ENCODE data around the gene WBP2NL. TPM values are rescaled to one million over a fixed set of nuclear protein-coding genes. Genes with fewer than 3 reads are reported as not detected.

WBP2NL gene
- total and polyA plus RNA-seq, 2 of the 8 experiments (the other 6 are each of a cell fraction or from before 2014, with no cell fraction given), result not detected

GRCh38 chr22:41996826-41997225 is 1.8 kb upstream of the WBP2NL start:
- Histone ChIP-seq H3K23ac (ENCODE audit: insufficient read length) (no peak overlapping the region), H2BK5ac (ENCODE audit: low read depth, low read length) (no peak overlapping the region), H2BK120ac (replicated peaks; ENCODE audit: low read depth, low read length) (no peak overlapping the region), H2AK5ac (ENCODE audit: low read depth, low read length) (no peak overlapping the region), H3K4me3 (ENCODE audit: extremely low read depth in 1 of 4, insufficient read depth in 2 of 4, low read depth in 3 of 4, low read length in 4 of 4) (no peak overlapping the region), H3K27ac (ENCODE audit: low read depth, low read length) (no peak overlapping the region), H2BK15ac (ENCODE audit: low read length) (no peak overlapping the region), H3K79me1 (ENCODE audit: low read depth, low read length) (no peaks in the 10 kb centered on the region), H3K9me3 (ENCODE audit: insufficient read depth in 2 of 2, low read depth in 1 of 2, low read length in 1 of 2) (peaks cover 0 to 4% of the 10 kb centered on the region in 2 experiments; a peak in 1 of 4 replicates), H4K20me1 (replicated peaks in 1 of 2; ENCODE audit: control insufficient read depth in 1 of 2, insufficient read depth in 2 of 2, low read length in 2 of 2) (no peaks in the 10 kb centered on the region), H4K8ac (ENCODE audit: extremely low read depth, insufficient read depth, low read length) (no peak overlapping the region; the same call in 1 of the 2 replicates), H2AFZ (ENCODE audit: low read length) (no peak overlapping the region), H3K23me2 (ENCODE audit: low read depth, low read length) (no peaks in the 10 kb centered on the region), H4K91ac (replicated peaks; ENCODE audit: insufficient read length, low read length) (no peak overlapping the region), H3K14ac (ENCODE audit: insufficient read length) (no peak overlapping the region), H2BK20ac (ENCODE audit: low read length) (no peak overlapping the region), H3K9ac (replicated peaks in 1 of 4; ENCODE audit: extremely low read depth in 1 of 4, low read depth in 3 of 4, low read length in 3 of 4) (no peak overlapping the region), H3K18ac (ENCODE audit: extremely low read depth, low read length) (no peak overlapping the region), H3K4ac (replicated peaks; ENCODE audit: insufficient read length, low read depth, low read length) (no peak overlapping the region), H3K79me2 (ENCODE audit: control insufficient read depth in 1 of 2, insufficient read depth in 2 of 2, low read length in 2 of 2) (no peaks in the 10 kb centered on the region), H3K56ac (replicated peaks; ENCODE audit: insufficient read length, low read depth, low read length) (no peak overlapping the region), H3K4me2 (ENCODE audit: insufficient read depth in 1 of 2, low read depth in 2 of 2, low read length in 2 of 2) (no peak overlapping the region), H3K36me3 (ENCODE audit: control insufficient read depth in 2 of 4, insufficient read depth in 4 of 4, low read length in 3 of 4) (peaks cover 6 to 34% (median 23%) of the 10 kb centered on the region in 4 experiments; a peak in 5 of 8 replicates), H3K27me3 (replicated peaks in 1 of 4; ENCODE audit: control insufficient read depth in 3 of 4, extremely low read depth in 1 of 4, insufficient read depth in 3 of 4, low read length in 3 of 4) (no peaks in the 10 kb centered on the region; a peak in 1 of 7 replicates), H2BK12ac (ENCODE audit: low read depth, low read length) (no peak overlapping the region), H3K4me1 (replicated peaks in 1 of 4; ENCODE audit: control insufficient read depth in 3 of 4, insufficient read depth in 4 of 4, low read length in 3 of 4) (0 out of 7 replicates have a peak, but pooled peaks cover 0 to 2% (median 0%) of the 10 kb centered on the region in 4 experiments), H4K5ac (ENCODE audit: insufficient read length, low read depth, low read length) (no peak overlapping the region)
- 83% methylated on average over 5 of the region's 5 CpGs; no CpG with 5 or more reads in 1 of the 2 experiments for WGBS, 2 experiments (ENCODE audit: extremely low coverage in 1 of 2, insufficient coverage in 1 of 2, insufficient read length in 1 of 2, insufficient replicate concordance in 2 of 2, low coverage in 1 of 2, low lambda C conversion rate in 2 of 2, missing lambda C conversion rate in 1 of 2)
- ChIA-PET CTCF (ENCODE audit: partially characterized antibody) (interaction anchor here (0.8 to 1.1 kb wide), 2 partner anchors 9 to 116 kb away, joined by 3 read pairs; no protein-coding TSS in a partner anchor), POLR2A (ENCODE audit: partially characterized antibody) (interaction anchor here (1.0 kb wide), 1 partner anchor 196 kb away, joined by 3 read pairs; the partner anchor contains the start of gene CCDC134)
- FAIRE-seq, result no peak
- DNase-seq (ENCODE audit: low read depth in 1 of 2, low spot score in 2 of 2), result no peak
- no peak for TF ChIP-seq SIRT6 (IDR thresholded peaks at IDR 0.05; ENCODE audit: low read length)
- TF ChIP-seq BACH1 (IDR thresholded peaks at IDR 0.05; ENCODE audit: low read length), result no peak
- TF ChIP-seq E2F6 (IDR thresholded peaks at IDR 0.05), result no peak
- no peak for TF ChIP-seq RNF2 (IDR thresholded peaks at IDR 0.05; ENCODE audit: borderline replicate concordance, low read depth, low read length, missing control alignments, poor library complexity, severe bottlenecking)
- TF ChIP-seq CEBPB (IDR thresholded peaks at IDR 0.05; ENCODE audit: low read depth, low read length), result no peak
- TF ChIP-seq YY1 (IDR thresholded peaks at IDR 0.05; ENCODE audit: low read depth, low read length), result no peak
- no peak for TF ChIP-seq CTBP2 (IDR thresholded peaks at IDR 0.05; ENCODE audit: borderline replicate concordance, insufficient read depth, insufficient read length, low read length)
- TF ChIP-seq SIN3A (conservative IDR thresholded peaks at IDR 0.05 in 1 of 2, IDR thresholded peaks at IDR 0.05 in 1 of 2; ENCODE audit: low read depth in 1 of 2, low read length in 2 of 2), result no peak
- TF ChIP-seq POU5F1 (IDR thresholded peaks at IDR 0.05; ENCODE audit: low read depth, low read length), result no peak
- no peak for TF ChIP-seq SRF (IDR thresholded peaks at IDR 0.05; ENCODE audit: low read depth, low read length)
- no peak for TF ChIP-seq CREB1 (IDR thresholded peaks at IDR 0.05)
- TF ChIP-seq RAD21 (IDR thresholded peaks at IDR 0.05 in 1 of 2, conservative IDR thresholded peaks at IDR 0.05 in 1 of 2; ENCODE audit: low read depth in 2 of 2, low read length in 2 of 2), result no peak
- TF ChIP-seq SP1 (IDR thresholded peaks at IDR 0.05; ENCODE audit: low read depth, low read length), result no peak

Data from H1 (cell line).